A549 (cell line): ENCODE results near the gene EPHB6. TPM values are rescaled to one million over a fixed set of nuclear protein-coding genes. Genes with fewer than 3 reads are reported as not detected.

Experiments used
- ATAC-seq, 2 experiments: fragments of 200-7000 bp in 1 of 2; fragments of >200 bp in 1 of 2; cut with Nextera tagmentation in 1 of 2; cut with Tn5 transposase in 1 of 2; 3 replicates each; pipeline versions ENCODE4 v1.8.0 to v1.9.1; 2018 to 2020; ENCODE audit warnings: mild to moderate bottlenecking in 1 of 2, moderate library complexity in 1 of 2
- CTCF ChIA-PET: fragments of 300-600 bp; sonication (Branson Sonifier 250); formaldehyde crosslinking; extraction: SDS; loops from one replicate; lab custom pipeline; 2021; ENCODE audit warnings: antibody characterized with exemption, inconsistent platforms; lab: Yijun Ruan, JAX
- POLR2A ChIA-PET: fragments of 350-600 bp; formaldehyde crosslinking; extraction: SDS; loops from one replicate; lab custom pipeline; 2021; ENCODE audit warnings: antibody characterized with exemption, inconsistent platforms; lab: Yijun Ruan, JAX
- DNase-seq, 2 experiments: peaks; one replicate each; pipeline versions ENCODE4 v3.0.0 to v3.0.0-alpha.2; 2011 to 2016; ENCODE audit warnings: low read depth in 1 of 2, low spot score in 1 of 2
- FAIRE-seq: peaks from 2 replicates; lab custom pipeline; 2011; peaks lifted over from hg19 to GRCh38; lab: Jason Lieb, UNC
- H3K27ac ChIP-seq, 2 experiments: fragments of >200 bp; sonication (Bioruptor Twin); formaldehyde crosslinking; 3 replicates each; pipeline ENCODE4 v1.5.1; 2016 to 2017
- H3K4me1 ChIP-seq: fragments of >200 bp; sonication (Bioruptor Twin); formaldehyde crosslinking; 3 replicates; pipeline ENCODE4 v1.6.1; 2016
- H3K4me2 ChIP-seq: fragments of >200 bp; sonication (Bioruptor Twin); formaldehyde crosslinking; 3 replicates; pipeline ENCODE4 v1.6.1; 2016
- H3K4me3 ChIP-seq: fragments of >200 bp; sonication (Bioruptor Twin); formaldehyde crosslinking; 3 replicates; pipeline ENCODE4 v1.5.1; 2016
- H3K9me3 ChIP-seq: fragments of >200 bp; sonication (Bioruptor Twin); formaldehyde crosslinking; 3 replicates; pipeline ENCODE4 v1.6.1; 2016
- ATOH8 ChIP-seq: fragments of 250-450 bp; sonication (Bioruptor Pico); IDR thresholded peaks from 2 replicates; pipeline ENCODE4 v1.5.0; 2020; ENCODE audit warnings: low read depth, mild to moderate bottlenecking, moderate library complexity
- CBX8 ChIP-seq: fragments of 200-600 bp; sonication (generic); IDR thresholded peaks from 2 replicates; pipeline ENCODE4 v1.6.1; 2016
- CEBPB ChIP-seq, 2 experiments: fragments of >200 bp in 1 of 2; sonication (Bioruptor Twin) in 1 of 2; formaldehyde crosslinking in 1 of 2; IDR thresholded peaks; 2 replicates each; pipeline ENCODE4 v1.6.1; 2012 to 2016
- CHD2 ChIP-seq: fragments of 150-350 bp; IDR thresholded peaks from 2 replicates; pipeline ENCODE4 v1.6.1; 2014; ENCODE audit warnings: low read length; ENCODE audit not compliant: partially characterized antibody
- CHD4 ChIP-seq: fragments of 200-600 bp; sonication (generic); IDR thresholded peaks from 2 replicates; pipeline ENCODE4 v1.6.1; 2016; ENCODE audit warnings: antibody characterized with exemption, mild to moderate bottlenecking, borderline replicate concordance
- EHF ChIP-seq: fragments of 250-450 bp; sonication (Bioruptor Pico); IDR thresholded peaks from 2 replicates; pipeline ENCODE4 v1.5.0; 2020; ENCODE audit warnings: mild to moderate bottlenecking
- ELK1 ChIP-seq: fragments of 150-350 bp; IDR thresholded peaks from 2 replicates; pipeline ENCODE4 v1.6.1; 2014; ENCODE audit warnings: low read depth, mild to moderate bottlenecking, low read length
- EP300 ChIP-seq, 2 experiments: fragments of >200 bp; sonication (Bioruptor Twin); formaldehyde crosslinking; IDR thresholded peaks; 2 replicates in 1 of 2; 3 replicates in 1 of 2; pipeline ENCODE4 v1.6.1; 2016 to 2017
- ESRRA ChIP-seq: fragments of 150-350 bp; IDR thresholded peaks from 2 replicates; pipeline ENCODE4 v1.6.1; 2014; ENCODE audit warnings: mild to moderate bottlenecking, low read length, borderline replicate concordance
- FOXS1 ChIP-seq: fragments of 250-450 bp; sonication (Bioruptor Pico); IDR thresholded peaks from 2 replicates; pipeline ENCODE4 v1.5.0; 2020; ENCODE audit warnings: mild to moderate bottlenecking, moderate library complexity
- HMGXB4 ChIP-seq: fragments of 250-450 bp; sonication (Bioruptor Pico); IDR thresholded peaks from 2 replicates; pipeline ENCODE4 v1.5.0; 2021; ENCODE audit warnings: mild to moderate bottlenecking, moderate library complexity, borderline replicate concordance
- JUNB ChIP-seq: fragments of >200 bp; sonication (Bioruptor Twin); formaldehyde crosslinking; IDR thresholded peaks from 2 replicates; pipeline ENCODE4 v1.6.1; 2016
- NPAS2 ChIP-seq: fragments of 250-450 bp; sonication (Bioruptor Pico); IDR thresholded peaks from 2 replicates; pipeline ENCODE4 v1.8.0; 2022; ENCODE audit warnings: mild to moderate bottlenecking, moderate library complexity, borderline replicate concordance
- PHF8 ChIP-seq: fragments of 200-600 bp; sonication (generic); IDR thresholded peaks from 2 replicates; pipeline ENCODE4 v1.6.1; 2016; ENCODE audit warnings: low read depth, mild to moderate bottlenecking, antibody characterized with exemption, moderate library complexity, borderline replicate concordance
- RAD21 ChIP-seq, 2 experiments: fragments of >200 bp in 1 of 2; sonication (Bioruptor Twin) in 1 of 2; formaldehyde crosslinking in 1 of 2; IDR thresholded peaks in 1 of 2; conservative IDR thresholded peaks in 1 of 2; 2 replicates in 1 of 2; 3 replicates in 1 of 2; pipeline ENCODE4 v1.6.1; 2012 to 2018; ENCODE audit warnings: inconsistent platforms in 1 of 2
- RNF2 ChIP-seq: fragments of 200-600 bp; sonication (generic); IDR thresholded peaks from 2 replicates; pipeline ENCODE4 v1.6.1; 2016; ENCODE audit warnings: low read depth, mild to moderate bottlenecking, antibody characterized with exemption, moderate library complexity, borderline replicate concordance
- SREBF2 ChIP-seq: fragments of 450-650 bp; IDR thresholded peaks from 2 replicates; pipeline ENCODE4 v1.6.1; 2014; ENCODE audit warnings: mild to moderate bottlenecking, moderate library complexity
- ZFP36 ChIP-seq: fragments of 450-650 bp; IDR thresholded peaks from 2 replicates; pipeline ENCODE4 v1.6.1; 2014; ENCODE audit warnings: borderline replicate concordance; ENCODE audit not compliant: partially characterized antibody
- WGBS: methylation state at CpG from one replicate; pipeline ENCODE4 v1.1.6; 2017; ENCODE audit errors: missing lambda C conversion rate; 5-methylcytosine and 5-hydroxymethylcytosine counted together
- polyA plus RNA-seq, 4 experiments: library from polyadenylated mRNA; depleted of rRNA in 3 of 4; stranded (reverse); fragments of >200 nt; fragmentation: RNase III in 1 of 4; extraction: RNeasy Plus Mini Kit Qiagen cat#74134 plus additional on column Dnase treatment in 1 of 4; gene quantifications; 2 replicates in 3 of 4; 3 replicates in 1 of 4; pipeline ENCODE4 v1.2.3, GENCODE V29; 2011 to 2017

The EPHB6 gene
- polyA plus RNA-seq, 2 of the 4 experiments (the other 2 are of a cell fraction), result 0.26 to 0.37 TPM

GRCh38 chr7:142869434-142869833 lies 14.6 kb downstream of the EPHB6 start (continued):
- TF ChIP-seq EHF (CRISPR knock-in tag) (no peak), RNF2 (no peak)

- TF ChIP-seq ZFP36, result peak; percentile 71
- TF ChIP-seq ATOH8, result no peak
- Histone ChIP-seq H3K4me2 (no peak overlapping the region), H3K9me3 (no peaks in the 10 kb centered on the region), H3K4me3 (no peak overlapping the region), H3K4me1 (no peaks in the 10 kb centered on the region), H3K27ac (no peak overlapping the region)
- ATAC-seq, result no peak
- FAIRE-seq, result no peak
- POLR2A ChIA-PET, result no interaction called here
- DNase-seq, result no peak
- CTCF ChIA-PET, result interaction anchor here (1.6 to 4.0 kb wide), 2 partner anchors 15 to 46 kb away, joined by 3 to 18 read pairs; partner anchors contain the start of gene EPHB6
- 55% methylated on average over 8 of the region's 8 CpGs for WGBS
These were observed 15.3 kb downstream of the EPHB6 start for GRCh38 chr7:142870147-142870559.

- ChIA-PET CTCF (interaction anchor here (1.6 to 4.0 kb wide), 2 partner anchors 16 to 45 kb away, joined by 3 to 18 read pairs; partner anchors contain the start of gene EPHB6), POLR2A (no interaction called here)
- TF ChIP-seq RAD21 (conservative IDR thresholded peaks at IDR 0.05 in 1 of 2, IDR thresholded peaks at IDR 0.05 in 1 of 2) (no peak), HMGXB4 (no peak), ESRRA (no peak), JUNB (no peak), CEBPB (IDR thresholded peaks at IDR 0.05) (no peak), FOXS1 (no peak)
- Histone ChIP-seq H3K4me2 (no peak overlapping the region), H3K4me1 (no peaks in the 10 kb centered on the region), H3K27ac (no peak overlapping the region), H3K4me3 (no peak overlapping the region), H3K9me3 (no peaks in the 10 kb centered on the region)
- WGBS, result 42% methylated on average over 13 of the region's 14 CpGs
- ATAC-seq (no peak), DNase-seq (no peak), FAIRE-seq (no peak)
These were observed 15.8 kb downstream of the EPHB6 start for GRCh38 chr7:142870566-142871259.

- no peak for DNase-seq
- Histone ChIP-seq H3K4me2 (no peak overlapping the region), H3K9me3 (no peaks in the 10 kb centered on the region)
- no peak for TF ChIP-seq HMGXB4
- no peak for TF ChIP-seq CBX8
- TF ChIP-seq SREBF2, result no peak
- no peak for TF ChIP-seq PHF8
- no peak for TF ChIP-seq FOXS1
- no peak for TF ChIP-seq EP300 (IDR thresholded peaks at IDR 0.05)
- no peak for TF ChIP-seq NPAS2 (CRISPR knock-in tag)
- no peak for TF ChIP-seq CHD4
- TF ChIP-seq CHD2, result no peak
- no peak for TF ChIP-seq ELK1
- TF ChIP-seq, all 56 proteins: peak for 0
- Histone ChIP-seq H3K4me1 (no peaks in the 10 kb centered on the region), H3K27ac (no peak overlapping the region), H3K4me3 (no peak overlapping the region)
- ATAC-seq, result no peak
- POLR2A ChIA-PET, result no interaction called here
- no peak for FAIRE-seq
- WGBS, result 55% methylated on average over 22 of the region's 23 CpGs
- CTCF ChIA-PET, result interaction anchor here (1.3 to 4.0 kb wide), 4 partner anchors 10 to 136 kb away, joined by 3 to 18 read pairs (median 4); partner anchors contain the start of gene EPHB6
These were observed 16.6 kb downstream of the EPHB6 start for GRCh38 chr7:142871260-142872105.
